HG03108 (cell line): ENCODE results near the gene NDUFB1.

Experiments
- ATAC-seq: cut with Tn5 transposase; IDR thresholded peaks from one replicate; pipeline ENCODE4 v1.9.1; 2021; ENCODE audit warnings: moderate library complexity; ENCODE audit not compliant: unreplicated experiment

Gene NDUFB1

GRCh38 chr14:92099802-92100201, 21.7 kb downstream of the NDUFB1 start:
- no peak for ATAC-seq

- no peak for ATAC-seq
Measured at GRCh38 chr14:92093320-92093719, 28.2 kb downstream of the NDUFB1 start.

GRCh38 chr14:92088494-92088893, 33.0 kb downstream of the NDUFB1 start:
- ATAC-seq = no peak

- ATAC-seq = no peak
Measured at GRCh38 chr14:92074555-92074954, 47.0 kb downstream of the NDUFB1 start.
